Left ventricle myocardium inferior (tissue), 1 donor: ENCODE measurements around the gene URB1. TPM values are rescaled to one million over a fixed set of nuclear protein-coding genes. Genes with fewer than 3 reads are reported as not detected.

Experiments used
- DNase-seq: peaks from one replicate; pipeline ENCODE4 v3.0.0-alpha.2; 2020
- H3K27ac ChIP-seq: fragments of 200-600 bp; replicated peaks from 2 replicates; pipeline ENCODE4 v1.8.0; 2021
- H3K27me3 ChIP-seq: fragments of 200-600 bp; 2 replicates; pipeline ENCODE4 v1.8.0; 2021; ENCODE audit warnings: low read depth
- H3K36me3 ChIP-seq: fragments of 200-600 bp; 2 replicates; pipeline ENCODE4 v1.8.0; 2021
- H3K4me1 ChIP-seq: fragments of 200-600 bp; 2 replicates; pipeline ENCODE4 v1.8.0; 2021
- H3K4me3 ChIP-seq: fragments of 200-600 bp; 2 replicates; pipeline ENCODE4 v1.8.0; 2021; ENCODE audit warnings: mild to moderate bottlenecking, moderate library complexity
- H3K9me3 ChIP-seq: fragments of 200-600 bp; replicated peaks from 2 replicates; pipeline ENCODE4 v1.8.0; 2021
- CTCF ChIP-seq: fragments of 200-600 bp; IDR thresholded peaks from 2 replicates; pipeline ENCODE4 v1.8.0; 2021; ENCODE audit warnings: antibody characterized with exemption, mild to moderate bottlenecking, borderline replicate concordance
- intact Hi-C: fragments of 100-400 bp; cut with micrococcal nuclease; formaldehyde crosslinking; loops from one replicate; pipeline ENCODE4 v1.11.0; 2022
- total RNA-seq: library from RNA; stranded (reverse); fragmentation: NEBNext Ultra II Directional; extraction: Animal tissue kit (Norgen Biotek cat#: 25700); gene quantifications from one replicate; pipeline ENCODE4 v1.2.1, GENCODE V29; 2021
- donor health status: DM: no; HTN: yes; CAD: no; lungs with severe emphysema.

Gene URB1
- total RNA-seq, 1 donor from 2014 or later = 13.8 TPM

GRCh38 chr21:32352526-32352925 lies 40.3 kb downstream of the URB1 start:
- H3K4me1 ChIP-seq = peaks cover 25% of the 10 kb centered on the region
- no peaks in the 10 kb centered on the region for H3K9me3 ChIP-seq
- no peak for TF ChIP-seq CTCF
- no peaks in the 10 kb centered on the region for H3K27me3 ChIP-seq
- H3K27ac ChIP-seq = peak overlapping the region; percentile 44
- H3K4me3 ChIP-seq = no peak overlapping the region
- intact Hi-C loops = no loop called here
- H3K36me3 ChIP-seq = peaks cover 98% of the 10 kb centered on the region
- no peak for DNase-seq

- H3K27ac ChIP-seq = no peak overlapping the region
- H3K27me3 ChIP-seq = no peaks in the 10 kb centered on the region
- no peak for TF ChIP-seq CTCF
- peaks cover 14% of the 10 kb centered on the region for H3K4me1 ChIP-seq
- DNase-seq = no peak
- intact Hi-C loops = no loop called here
- no peak overlapping the region for H3K4me3 ChIP-seq
- no peaks in the 10 kb centered on the region for H3K9me3 ChIP-seq
- H3K36me3 ChIP-seq = peaks cover 98% of the 10 kb centered on the region
These were observed 41.4 kb downstream of the URB1 start for GRCh38 chr21:32351428-32351827.

GRCh38 chr21:32350981-32351380 lies 41.8 kb downstream of the URB1 start:
- H3K27me3 ChIP-seq = no peaks in the 10 kb centered on the region
- H3K27ac ChIP-seq = no peak overlapping the region
- intact Hi-C loops = no loop called here
- H3K36me3 ChIP-seq = peaks cover 98% of the 10 kb centered on the region
- TF ChIP-seq CTCF = no peak
- no peaks in the 10 kb centered on the region for H3K9me3 ChIP-seq
- H3K4me1 ChIP-seq = peaks cover 10% of the 10 kb centered on the region
- DNase-seq = no peak
- no peak overlapping the region for H3K4me3 ChIP-seq

GRCh38 chr21:32350211-32350980 lies 42.4 kb downstream of the URB1 start:
- TF ChIP-seq CTCF = no peak
- intact Hi-C loops = no loop called here

GRCh38 chr21:32349333-32349944 lies 43.4 kb downstream of the URB1 start:
- H3K4me3 ChIP-seq = no peak overlapping the region
- peaks cover 3% of the 10 kb centered on the region for H3K9me3 ChIP-seq
- no peaks in the 10 kb centered on the region for H3K4me1 ChIP-seq
- intact Hi-C loops = no loop called here
- no peak for DNase-seq
- TF ChIP-seq CTCF = no peak
- H3K27ac ChIP-seq = no peak overlapping the region
- no peaks in the 10 kb centered on the region for H3K27me3 ChIP-seq
- peaks cover 98% of the 10 kb centered on the region for H3K36me3 ChIP-seq

More at GRCh38 chr21:32350211-32350980, 42.4 kb downstream of the URB1 start:
- H3K9me3 ChIP-seq = no peaks in the 10 kb centered on the region
- peaks cover 98% of the 10 kb centered on the region for H3K36me3 ChIP-seq
- no peak overlapping the region for H3K4me3 ChIP-seq
- DNase-seq = no peak
- H3K27ac ChIP-seq = no peak overlapping the region
- peaks cover 5% of the 10 kb centered on the region for H3K4me1 ChIP-seq
- H3K27me3 ChIP-seq = no peaks in the 10 kb centered on the region
